Ishikawa (cell line): ENCODE data around the gene DEDD2.

Experiments used
- FOXM1 ChIP-seq: IDR thresholded peaks from 2 replicates; pipeline ENCODE4 v1.6.1; 2012; ENCODE audit warnings: low read depth, borderline replicate concordance
- TF ChIP-seq, protein P1 (sequence below): IDR thresholded peaks from 2 replicates; pipeline ENCODE4 v1.6.1; 2012

DNA sequence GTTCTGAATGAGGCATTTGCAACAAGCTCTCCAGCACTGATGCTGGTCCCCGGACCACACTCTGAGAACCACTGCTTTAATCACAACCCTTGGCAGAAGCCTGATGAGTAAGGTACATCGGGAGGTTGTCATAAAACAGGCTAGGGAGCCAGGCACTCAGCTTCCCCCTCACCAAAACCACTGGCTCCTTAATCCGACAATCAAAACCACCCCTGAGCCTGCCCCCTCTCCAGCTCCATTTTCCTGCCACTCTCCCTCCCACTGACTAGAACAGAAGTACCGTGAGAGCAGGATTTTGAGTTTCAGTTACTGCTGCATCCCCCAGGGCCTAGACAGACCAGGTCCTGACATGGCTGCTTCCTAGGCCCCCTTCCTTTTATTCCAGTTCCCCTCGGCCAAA is 17.7 kb upstream of the DEDD2 start:
- TF ChIP-seq, protein P1, sequence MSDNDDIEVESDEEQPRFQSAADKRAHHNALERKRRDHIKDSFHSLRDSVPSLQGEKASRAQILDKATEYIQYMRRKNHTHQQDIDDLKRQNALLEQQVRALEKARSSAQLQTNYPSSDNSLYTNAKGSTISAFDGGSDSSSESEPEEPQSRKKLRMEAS = no peak
- TF ChIP-seq FOXM1 = no peak
